Endothelial cell of umbilical vein (primary cell): ENCODE results near the gene NTN1.

Experiments
- FOS ChIP-seq: IDR thresholded peaks from 2 replicates; pipeline ENCODE4 v1.6.1; 2011; ENCODE audit warnings: mild to moderate bottlenecking, low read length, moderate library complexity, borderline replicate concordance; ENCODE audit not compliant: insufficient read depth
- POLR2AphosphoS5 ChIP-seq: IDR thresholded peaks from 2 replicates; pipeline ENCODE4 v1.6.1; 2012; ENCODE audit warnings: low read depth, mild to moderate bottlenecking, control low read depth, low read length, moderate library complexity; ENCODE audit not compliant: insufficient read depth
- TF ChIP-seq, protein P1 (sequence below), 2 donors: IDR thresholded peaks; 1 replicate in 1 of 2; 2 replicates in 1 of 2; pipeline ENCODE4 v1.5.1; 2011; ENCODE audit warnings: low read length in 2 of 2, mild to moderate bottlenecking in 2 of 2, moderate library complexity in 2 of 2, control low read depth in 1 of 2, inconsistent platforms in 1 of 2, low read depth in 1 of 2; ENCODE audit not compliant: insufficient read depth in 1 of 2; ENCODE audit errors: extremely low read depth in 1 of 2
- TF ChIP-seq, protein P2 (sequence below): IDR thresholded peaks from 2 replicates; pipeline ENCODE4 v1.6.1; 2011; ENCODE audit not compliant: insufficient read depth, insufficient read length

DNA sequence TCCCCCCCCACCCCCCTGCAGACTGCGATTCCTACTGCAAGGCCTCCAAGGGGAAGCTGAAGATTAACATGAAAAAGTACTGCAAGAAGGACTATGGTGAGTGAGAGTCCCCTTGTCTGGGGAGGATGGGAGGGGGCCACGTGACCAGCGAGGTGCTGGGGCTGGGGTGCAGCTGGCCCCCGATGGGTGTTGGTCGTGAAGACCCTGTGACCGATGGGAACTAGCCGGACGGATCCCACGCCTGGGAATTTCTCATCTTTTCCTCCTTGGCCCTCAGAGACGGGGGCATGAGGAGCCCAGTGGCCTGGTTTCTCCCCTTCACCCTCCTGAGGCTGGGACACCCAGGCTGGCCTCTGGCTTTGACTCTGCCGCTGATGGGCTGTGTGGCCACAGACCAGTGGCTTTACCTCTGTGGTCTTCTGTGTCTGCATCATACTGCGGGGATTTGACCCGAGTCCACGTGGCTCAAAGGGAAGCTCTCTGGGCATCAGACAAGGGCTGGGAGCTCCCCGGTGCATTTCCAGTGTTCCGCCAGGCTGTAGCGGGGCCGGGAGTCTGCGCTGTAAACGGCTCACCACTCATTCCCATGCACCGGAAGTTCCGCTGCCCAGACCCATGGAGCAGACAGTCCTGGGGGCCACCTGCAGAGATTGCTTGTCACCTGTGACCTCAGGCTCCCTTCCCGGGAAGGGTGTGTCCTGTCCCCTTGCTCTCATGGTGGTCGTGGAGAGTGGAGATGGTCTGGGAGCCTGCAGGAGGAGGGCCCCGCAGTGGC lies 200.0 kb downstream of the NTN1 start:
- TF ChIP-seq, protein P1, sequence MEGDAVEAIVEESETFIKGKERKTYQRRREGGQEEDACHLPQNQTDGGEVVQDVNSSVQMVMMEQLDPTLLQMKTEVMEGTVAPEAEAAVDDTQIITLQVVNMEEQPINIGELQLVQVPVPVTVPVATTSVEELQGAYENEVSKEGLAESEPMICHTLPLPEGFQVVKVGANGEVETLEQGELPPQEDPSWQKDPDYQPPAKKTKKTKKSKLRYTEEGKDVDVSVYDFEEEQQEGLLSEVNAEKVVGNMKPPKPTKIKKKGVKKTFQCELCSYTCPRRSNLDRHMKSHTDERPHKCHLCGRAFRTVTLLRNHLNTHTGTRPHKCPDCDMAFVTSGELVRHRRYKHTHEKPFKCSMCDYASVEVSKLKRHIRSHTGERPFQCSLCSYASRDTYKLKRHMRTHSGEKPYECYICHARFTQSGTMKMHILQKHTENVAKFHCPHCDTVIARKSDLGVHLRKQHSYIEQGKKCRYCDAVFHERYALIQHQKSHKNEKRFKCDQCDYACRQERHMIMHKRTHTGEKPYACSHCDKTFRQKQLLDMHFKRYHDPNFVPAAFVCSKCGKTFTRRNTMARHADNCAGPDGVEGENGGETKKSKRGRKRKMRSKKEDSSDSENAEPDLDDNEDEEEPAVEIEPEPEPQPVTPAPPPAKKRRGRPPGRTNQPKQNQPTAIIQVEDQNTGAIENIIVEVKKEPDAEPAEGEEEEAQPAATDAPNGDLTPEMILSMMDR (IDR thresholded peaks at IDR 0.05; ENCODE audit: extremely low read depth in 1 of 2, insufficient read depth in 1 of 2, low read depth in 1 of 2, low read length in 2 of 2): no peak
- no peak for TF ChIP-seq POLR2AphosphoS5
- TF ChIP-seq, protein P2, sequence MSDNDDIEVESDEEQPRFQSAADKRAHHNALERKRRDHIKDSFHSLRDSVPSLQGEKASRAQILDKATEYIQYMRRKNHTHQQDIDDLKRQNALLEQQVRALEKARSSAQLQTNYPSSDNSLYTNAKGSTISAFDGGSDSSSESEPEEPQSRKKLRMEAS: no peak
- no peak for TF ChIP-seq FOS
